HG03103 (cell line): Measurements from ENCODE around the gene ESAM.
A peak's percentile ranks its signal among the peaks of the same experiment; 100 is the strongest.
"Not testable (repeated sequence)": the region's sequence is repeated elsewhere in the genome, so short reads cannot be mapped to it uniquely, and the experiment has no call there.

ENCODE experiments used
- ATAC-seq: cut with Tn5 transposase; IDR thresholded peaks from one replicate; pipeline ENCODE4 v1.9.1; 2021; ENCODE audit warnings: low read depth; ENCODE audit not compliant: unreplicated experiment

The ESAM gene

GRCh38 chr11:124776865-124777645, 15.0 kb upstream of the ESAM start:
- ATAC-seq = no peak

GRCh38 chr11:124770959-124771358, 8.9 kb upstream of the ESAM start:
- ATAC-seq = not testable (repeated sequence)

- no peak for ATAC-seq
These were observed 8.0 kb upstream of the ESAM start for GRCh38 chr11:124769806-124770774.

GRCh38 chr11:124768914-124769313, 6.8 kb upstream of the ESAM start:
- ATAC-seq = no peak

- no peak for ATAC-seq
These were observed 4.1 kb upstream of the ESAM start for GRCh38 chr11:124766156-124766555.

- ATAC-seq = no peak
These were observed 1.3 kb upstream of the ESAM start for GRCh38 chr11:124763156-124763947.

- peak; percentile 0 for ATAC-seq
These were observed 600 bp upstream of the ESAM start for GRCh38 chr11:124762624-124763155.

- ATAC-seq = no peak
These were observed 587 bp downstream of the ESAM start for GRCh38 chr11:124761301-124762104.

GRCh38 chr11:124760806-124761205, 1.3 kb downstream of the ESAM start:
- no peak for ATAC-seq

GRCh38 chr11:124760205-124760652, 1.9 kb downstream of the ESAM start:
- ATAC-seq = peak; percentile 23

GRCh38 chr11:124759266-124760204, 2.6 kb downstream of the ESAM start:
- ATAC-seq = no peak

- peak; percentile 49 for ATAC-seq
These were observed 3.5 kb downstream of the ESAM start for GRCh38 chr11:124758355-124759265.

GRCh38 chr11:124757320-124757719, 4.8 kb downstream of the ESAM start:
- no peak for ATAC-seq

GRCh38 chr11:124756753-124757227, 5.3 kb downstream of the ESAM start:
- no peak for ATAC-seq

- no peak for ATAC-seq
These were observed 5.9 kb downstream of the ESAM start for GRCh38 chr11:124756033-124756752.

- ATAC-seq = no peak
These were observed 7.4 kb downstream of the ESAM start for GRCh38 chr11:124754710-124755109.

- no peak for ATAC-seq
These were observed 7.8 kb downstream of the ESAM start for GRCh38 chr11:124754309-124754708.
